DMS79 treated with DMSO at 0.1 percent for 48 hours (cell line): Measurements from ENCODE around the gene UBE2J2.

Source experiments
- DNase-seq: peaks from one replicate; lab custom pipeline; 2025; lab: John Stamatoyannopoulos, UW

The UBE2J2 gene

GRCh38 chr1:1239614-1240347 is 33.9 kb downstream of the UBE2J2 start:
- no peak for DNase-seq

GRCh38 chr1:1239227-1239613 is 34.4 kb downstream of the UBE2J2 start:
- no peak for DNase-seq

- DNase-seq = no peak
Observed at GRCh38 chr1:1238702-1239178, 34.9 kb downstream of the UBE2J2 start.

GRCh38 chr1:1237874-1238701 is 35.6 kb downstream of the UBE2J2 start:
- no peak for DNase-seq

- no peak for DNase-seq
Observed at GRCh38 chr1:1236945-1237873, 36.4 kb downstream of the UBE2J2 start.

GRCh38 chr1:1236176-1236763 is 37.4 kb downstream of the UBE2J2 start:
- no peak for DNase-seq

- DNase-seq = no peak
Observed at GRCh38 chr1:1235016-1235744, 38.5 kb downstream of the UBE2J2 start.

- no peak for DNase-seq
Observed at GRCh38 chr1:1234180-1234808, 39.4 kb downstream of the UBE2J2 start.

GRCh38 chr1:1233567-1233892 is 40.1 kb downstream of the UBE2J2 start:
- DNase-seq = no peak

- DNase-seq = no peak
Observed at GRCh38 chr1:1232796-1233566, 40.7 kb downstream of the UBE2J2 start.

- DNase-seq = no peak
Observed at GRCh38 chr1:1232208-1232795, 41.4 kb downstream of the UBE2J2 start, which contains the start of gene B3GALT6. Gene B3GALT6, plus strand, starts transcription at chr1:1232237. Its CDS starts 42 bp downstream, at chr1:1232279.

- DNase-seq = peak; percentile 91
Observed at GRCh38 chr1:1231400-1232207, 42.0 kb downstream of the UBE2J2 start, which contains the start of gene SDF4. Gene SDF4, minus strand, starts transcription at chr1:1232001. Its CDS starts 3,229 bp downstream, at chr1:1228772.

GRCh38 chr1:1230656-1231399 is 42.8 kb downstream of the UBE2J2 start:
- DNase-seq = peak; percentile 12

GRCh38 chr1:1229770-1230169 is 43.9 kb downstream of the UBE2J2 start:
- DNase-seq = no peak

- no peak for DNase-seq
Observed at GRCh38 chr1:1228596-1229321, 44.9 kb downstream of the UBE2J2 start.

GRCh38 chr1:1228187-1228586 is 45.5 kb downstream of the UBE2J2 start:
- DNase-seq = no peak

GRCh38 chr1:1227386-1227785 is 46.3 kb downstream of the UBE2J2 start:
- DNase-seq = no peak
